SK-N-SH (cell line): ENCODE results near the gene GPT2. TPM values are rescaled to one million over a fixed set of nuclear protein-coding genes. Genes with fewer than 3 reads are reported as not detected.

Source experiments
- CTCF ChIA-PET: fragments of 300-600, 350-600 bp; formaldehyde crosslinking; extraction: SDS; loops from one replicate; lab custom pipeline; 2021; lab: Yijun Ruan, JAX
- POLR2A ChIA-PET: fragments of 350-600 bp; sonication (Branson Sonifier 250); formaldehyde crosslinking; extraction: SDS; loops from one replicate; lab custom pipeline; 2020; ENCODE audit warnings: antibody characterized with exemption, inconsistent platforms; lab: Yijun Ruan, JAX
- DNase-seq: peaks from one replicate; pipeline ENCODE4 v3.0.0; 2012
- H2AFZ ChIP-seq: fragments of 200-600 bp; sonication (generic); 2 replicates; pipeline ENCODE4 v1.8.1; 2016; ENCODE audit warnings: antibody characterized with exemption, mild to moderate bottlenecking, low read depth
- H3F3A ChIP-seq: fragments of 200-600 bp; sonication (generic); replicated peaks from 2 replicates; pipeline ENCODE3; 2016; ENCODE audit warnings: antibody characterized with exemption, mild to moderate bottlenecking; ENCODE audit not compliant: insufficient read depth
- H3K27ac ChIP-seq, 2 experiments: fragments of 200-500 bp in 1 of 2; fragments of 200-600 bp in 1 of 2; sonication (Bioruptor generic) in 1 of 2; sonication (generic), shearing (Covaris generic) in 1 of 2; 2 replicates each; pipeline versions ENCODE4 v1.5.1 to v1.6.1; 2014 to 2016; ENCODE audit warnings: low read depth in 2 of 2, inconsistent platforms in 1 of 2, low read length in 1 of 2, mild to moderate bottlenecking in 1 of 2, mixed read lengths in 1 of 2
- H3K27me3 ChIP-seq: fragments of 200-600 bp; sonication (generic), shearing (Covaris generic); 2 replicates; pipeline ENCODE4 v1.6.1; 2016; ENCODE audit warnings: mixed run types; ENCODE audit not compliant: insufficient read depth
- H3K36me3 ChIP-seq, 2 experiments: fragments of 200-500 bp in 1 of 2; fragments of 200-600 bp in 1 of 2; sonication (Bioruptor generic) in 1 of 2; sonication (generic) in 1 of 2; replicated peaks in 1 of 2; 2 replicates each; pipeline versions ENCODE3 to v1.5.1; 2014 to 2016; ENCODE audit warnings: low read length in 1 of 2, mild to moderate bottlenecking in 1 of 2; ENCODE audit not compliant: insufficient read depth in 2 of 2, control insufficient read depth in 1 of 2
- H3K4me1 ChIP-seq, 2 experiments: fragments of 200-500 bp in 1 of 2; fragments of 200-600 bp in 1 of 2; sonication (Bioruptor generic) in 1 of 2; sonication (generic), shearing (Covaris generic) in 1 of 2; 2 replicates each; pipeline versions ENCODE4 v1.5.1 to v1.6.1; 2014 to 2016; ENCODE audit warnings: low read depth in 1 of 2, low read length in 1 of 2, mixed run types in 1 of 2; ENCODE audit not compliant: insufficient read depth in 2 of 2, control insufficient read depth in 1 of 2
- H3K4me2 ChIP-seq: fragments of 200-600 bp; sonication (generic), shearing (Covaris generic); 2 replicates; pipeline ENCODE4 v1.6.1; 2017; ENCODE audit warnings: mixed run types
- H3K4me3 ChIP-seq, 2 experiments: fragments of 200-500 bp in 1 of 2; fragments of 200-600 bp in 1 of 2; sonication (Bioruptor generic) in 1 of 2; sonication (generic), shearing (Covaris generic) in 1 of 2; 2 replicates each; pipeline versions ENCODE4 v1.5.1 to v1.8.1; 2014 to 2016; ENCODE audit warnings: low read depth in 2 of 2, inconsistent platforms in 1 of 2, low read length in 1 of 2, mild to moderate bottlenecking in 1 of 2, mixed read lengths in 1 of 2, moderate library complexity in 1 of 2
- H3K79me2 ChIP-seq: fragments of 200-600 bp; sonication (generic); 2 replicates; pipeline ENCODE4 v1.8.1; 2017; ENCODE audit warnings: mild to moderate bottlenecking; ENCODE audit not compliant: insufficient read depth
- H3K9ac ChIP-seq: fragments of 200-600 bp; sonication (generic); 2 replicates; pipeline ENCODE4 v1.6.1; 2017; ENCODE audit warnings: mixed run types
- H3K9me2 ChIP-seq: fragments of 200-600 bp; sonication (generic); 2 replicates; pipeline ENCODE4 v1.6.1; 2017; ENCODE audit warnings: mixed run types
- H3K9me3 ChIP-seq: fragments of 200-600 bp; sonication (generic); 2 replicates; pipeline ENCODE4 v1.6.1; 2017; ENCODE audit warnings: mixed run types, mild to moderate bottlenecking, moderate library complexity
- H4K20me1 ChIP-seq: fragments of 200-600 bp; sonication (generic); 2 replicates; pipeline ENCODE4 v1.6.1; 2017; ENCODE audit warnings: mild to moderate bottlenecking, mixed run types; ENCODE audit not compliant: insufficient read depth
- CHD2 ChIP-seq: fragments of 150-350 bp; IDR thresholded peaks from 2 replicates; pipeline ENCODE4 v1.6.1; 2018; ENCODE audit warnings: low read length; ENCODE audit not compliant: partially characterized antibody
- ELF1 ChIP-seq: IDR thresholded peaks from 2 replicates; pipeline ENCODE4 v1.4.0; 2012
- EP300 ChIP-seq, 2 experiments: IDR thresholded peaks; 2 replicates each; pipeline versions ENCODE4 v1.4.0 to v1.6.1; 2012; ENCODE audit warnings: borderline replicate concordance in 1 of 2, low read depth in 1 of 2, low read length in 1 of 2
- EZH2phosphoT487 ChIP-seq: fragments of 200-600 bp; sonication (generic); IDR thresholded peaks from 2 replicates; pipeline ENCODE4 v1.6.1; 2017; ENCODE audit warnings: low read depth, mixed run types, mild to moderate bottlenecking, antibody characterized with exemption, moderate library complexity, borderline replicate concordance
- FOXJ3 ChIP-seq: sonication (generic); formaldehyde crosslinking; IDR thresholded peaks from 2 replicates; pipeline ENCODE4 v1.5.1; 2020; ENCODE audit warnings: mild to moderate bottlenecking, missing genetic modification reagents
- JUND ChIP-seq: IDR thresholded peaks from 2 replicates; pipeline ENCODE4 v1.4.0; 2012
- MEF2A ChIP-seq: IDR thresholded peaks from 2 replicates; pipeline ENCODE4 v1.4.0; 2012; ENCODE audit warnings: low read depth, borderline replicate concordance
- NFIC ChIP-seq: IDR thresholded peaks from 2 replicates; pipeline ENCODE4 v1.4.0; 2012; ENCODE audit warnings: borderline replicate concordance
- POLR2AphosphoS5 ChIP-seq: IDR thresholded peaks from 2 replicates; pipeline ENCODE4 v1.6.1; 2012; ENCODE audit warnings: low read depth, low read length
- SIN3A ChIP-seq: IDR thresholded peaks from 2 replicates; pipeline ENCODE4 v1.6.1; 2012; ENCODE audit warnings: low read depth, mild to moderate bottlenecking, low read length, moderate library complexity, borderline replicate concordance
- SMC3 ChIP-seq: IDR thresholded peaks from 2 replicates; pipeline ENCODE4 v1.6.1; 2012; ENCODE audit warnings: low read depth, low read length, improper control_type of control experiment
- TAF1 ChIP-seq: IDR thresholded peaks from 2 replicates; pipeline ENCODE4 v1.6.1; 2012; ENCODE audit warnings: low read depth, mild to moderate bottlenecking, low read length, moderate library complexity, borderline replicate concordance
- YY1 ChIP-seq: IDR thresholded peaks from 2 replicates; pipeline ENCODE4 v1.4.0; 2012; ENCODE audit warnings: low read depth, mild to moderate bottlenecking
- WGBS: methylation state at CpG from one replicate; pipeline ENCODE4 v1.1.6; 2017; ENCODE audit warnings: low lambda C conversion rate; 5-methylcytosine and 5-hydroxymethylcytosine counted together
- polyA plus RNA-seq, 3 experiments: library from polyadenylated mRNA; depleted of rRNA; stranded (reverse); fragments of >200 nt; gene quantifications; 2 replicates each; pipeline ENCODE4 v1.2.3, GENCODE V29; 2012
- TF ChIP-seq, protein P1 (sequence below): IDR thresholded peaks from 2 replicates; pipeline ENCODE4 v1.4.0; 2012; ENCODE audit warnings: low read depth
- TF ChIP-seq, protein P2 (sequence below): fragments of 200-600 bp; sonication (generic); IDR thresholded peaks from 2 replicates; pipeline ENCODE4 v1.6.1; 2017; ENCODE audit warnings: antibody characterized with exemption, mild to moderate bottlenecking, moderate library complexity
- TF ChIP-seq, protein P3 (sequence below): IDR thresholded peaks from 2 replicates; pipeline ENCODE4 v1.4.0; 2012; ENCODE audit warnings: low read depth, borderline replicate concordance
- TF ChIP-seq, protein P4 (sequence below): fragments of 150-350 bp; IDR thresholded peaks from 2 replicates; pipeline ENCODE4 v1.6.1; 2016; ENCODE audit warnings: mild to moderate bottlenecking, low read depth, low read length
- TF ChIP-seq, protein P5 (sequence below): fragments of 150-350 bp; IDR thresholded peaks from 2 replicates; pipeline ENCODE4 v1.6.1; 2017; ENCODE audit warnings: antibody characterized with exemption, low read length, low read depth, borderline replicate concordance
- TF ChIP-seq, protein P6 (sequence below): IDR thresholded peaks from 2 replicates; pipeline ENCODE4; 2012

GPT2 gene
- polyA plus RNA-seq, 1 of the 3 experiments (the other 2 are of a cell fraction), result 19.9 TPM

DNA sequence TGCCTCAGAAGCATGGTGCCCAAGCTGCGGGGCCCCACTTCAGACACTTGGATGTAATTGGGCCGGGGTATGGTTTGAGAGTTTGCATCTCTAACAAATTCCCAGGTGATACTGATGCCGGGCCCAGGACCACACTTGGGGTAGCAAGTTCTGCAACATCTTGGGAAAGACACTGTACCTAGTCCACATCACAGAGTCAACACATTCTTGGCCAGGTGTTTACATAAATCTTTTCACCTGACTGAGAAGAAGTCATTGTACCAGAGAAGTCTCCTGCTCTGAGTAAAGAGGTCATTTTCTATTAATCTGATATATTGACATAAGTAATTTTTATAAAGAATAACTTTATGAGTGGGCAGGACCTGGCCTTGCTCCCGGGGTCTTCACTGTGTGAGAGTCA lies 27.5 kb downstream of the GPT2 start:
- Histone ChIP-seq H3K9ac (no peak overlapping the region), H3K27ac (no peak overlapping the region), H3K9me3 (no peaks in the 10 kb centered on the region), H2AFZ (no peak overlapping the region), H3K9me2 (no peaks in the 10 kb centered on the region), H3K4me1 (no peaks in the 10 kb centered on the region; a peak in 1 of 4 replicates), H3K4me3 (no peak overlapping the region), H3K4me2 (no peak overlapping the region), H3F3A (no peaks in the 10 kb centered on the region), H3K79me2 (no peaks in the 10 kb centered on the region), H3K27me3 (no peaks in the 10 kb centered on the region), H4K20me1 (no peaks in the 10 kb centered on the region), H3K36me3 (peaks cover 23 to 36% of the 10 kb centered on the region in 2 experiments)
- TF ChIP-seq EP300 (IDR thresholded peaks at IDR 0.05; ENCODE audit: borderline replicate concordance in 1 of 2, low read depth in 1 of 2, low read length in 1 of 2) (no peak), FOXJ3 (CRISPR knock-in tag) (no peak)
- 89% methylated on average over 1 of the region's 4 CpGs for WGBS
- no peak for DNase-seq
- ChIA-PET POLR2A (no interaction called here), CTCF (interaction anchor here (1.1 to 16.0 kb wide), 4 partner anchors 19 to 1711 kb away, joined by 3 to 231 read pairs (median 8); no protein-coding TSS in a partner anchor)

DNA sequence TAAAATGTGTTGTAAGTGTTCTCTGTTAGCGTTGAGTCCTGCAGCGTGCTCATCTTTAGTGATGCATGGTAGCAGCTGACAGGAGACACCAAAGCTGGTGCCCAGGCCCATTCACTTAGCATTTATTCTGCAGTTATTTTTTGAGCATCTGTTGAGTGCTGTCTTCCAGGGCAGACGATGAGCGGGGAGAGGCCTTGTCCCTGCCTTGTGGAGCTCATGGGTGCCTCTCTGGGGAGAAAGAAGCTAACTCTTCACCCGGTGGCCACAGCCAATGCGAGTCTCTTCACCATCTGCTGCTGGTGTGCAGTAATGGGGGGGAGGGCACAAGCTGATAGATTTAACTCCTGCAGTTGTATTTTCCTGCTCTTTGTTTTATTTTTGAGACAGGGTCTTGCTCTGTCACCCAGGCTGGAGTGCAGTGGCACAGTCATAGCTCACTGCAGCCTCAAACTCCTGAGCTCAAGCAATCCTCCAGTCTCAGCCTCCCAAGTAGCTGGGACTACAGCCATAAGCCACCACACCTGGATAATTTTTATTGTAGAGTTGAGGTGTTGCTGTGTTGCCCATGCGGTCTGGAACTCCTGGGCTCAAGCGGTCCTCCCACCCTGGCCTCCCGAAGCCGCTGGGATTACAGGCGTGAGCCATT lies 30.5 kb downstream of the GPT2 start:
- H3K27ac ChIP-seq, result no peak overlapping the region
- H3K27me3 ChIP-seq, result no peaks in the 10 kb centered on the region
- H3K4me2 ChIP-seq, result no peak overlapping the region
- no peaks in the 10 kb centered on the region for H3K9me2 ChIP-seq
- TF ChIP-seq MEF2A (no peak), EP300 (IDR thresholded peaks at IDR 0.05; ENCODE audit: borderline replicate concordance in 1 of 2, low read depth in 1 of 2, low read length in 1 of 2) (no peak), JUND (no peak), NFIC (no peak), ELF1 (no peak), SMC3 (no peak), YY1 (no peak), EZH2phosphoT487 (no peak), SIN3A (no peak), POLR2AphosphoS5 (no peak), TAF1 (no peak), CHD2 (no peak)
- TF ChIP-seq, protein P1, sequence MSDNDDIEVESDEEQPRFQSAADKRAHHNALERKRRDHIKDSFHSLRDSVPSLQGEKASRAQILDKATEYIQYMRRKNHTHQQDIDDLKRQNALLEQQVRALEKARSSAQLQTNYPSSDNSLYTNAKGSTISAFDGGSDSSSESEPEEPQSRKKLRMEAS, result no peak
- TF ChIP-seq, protein P2, sequence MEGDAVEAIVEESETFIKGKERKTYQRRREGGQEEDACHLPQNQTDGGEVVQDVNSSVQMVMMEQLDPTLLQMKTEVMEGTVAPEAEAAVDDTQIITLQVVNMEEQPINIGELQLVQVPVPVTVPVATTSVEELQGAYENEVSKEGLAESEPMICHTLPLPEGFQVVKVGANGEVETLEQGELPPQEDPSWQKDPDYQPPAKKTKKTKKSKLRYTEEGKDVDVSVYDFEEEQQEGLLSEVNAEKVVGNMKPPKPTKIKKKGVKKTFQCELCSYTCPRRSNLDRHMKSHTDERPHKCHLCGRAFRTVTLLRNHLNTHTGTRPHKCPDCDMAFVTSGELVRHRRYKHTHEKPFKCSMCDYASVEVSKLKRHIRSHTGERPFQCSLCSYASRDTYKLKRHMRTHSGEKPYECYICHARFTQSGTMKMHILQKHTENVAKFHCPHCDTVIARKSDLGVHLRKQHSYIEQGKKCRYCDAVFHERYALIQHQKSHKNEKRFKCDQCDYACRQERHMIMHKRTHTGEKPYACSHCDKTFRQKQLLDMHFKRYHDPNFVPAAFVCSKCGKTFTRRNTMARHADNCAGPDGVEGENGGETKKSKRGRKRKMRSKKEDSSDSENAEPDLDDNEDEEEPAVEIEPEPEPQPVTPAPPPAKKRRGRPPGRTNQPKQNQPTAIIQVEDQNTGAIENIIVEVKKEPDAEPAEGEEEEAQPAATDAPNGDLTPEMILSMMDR, result no peak
- TF ChIP-seq, protein P3, sequence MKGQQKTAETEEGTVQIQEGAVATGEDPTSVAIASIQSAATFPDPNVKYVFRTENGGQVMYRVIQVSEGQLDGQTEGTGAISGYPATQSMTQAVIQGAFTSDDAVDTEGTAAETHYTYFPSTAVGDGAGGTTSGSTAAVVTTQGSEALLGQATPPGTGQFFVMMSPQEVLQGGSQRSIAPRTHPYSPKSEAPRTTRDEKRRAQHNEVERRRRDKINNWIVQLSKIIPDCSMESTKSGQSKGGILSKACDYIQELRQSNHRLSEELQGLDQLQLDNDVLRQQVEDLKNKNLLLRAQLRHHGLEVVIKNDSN, result no peak
- TF ChIP-seq, protein P4, sequence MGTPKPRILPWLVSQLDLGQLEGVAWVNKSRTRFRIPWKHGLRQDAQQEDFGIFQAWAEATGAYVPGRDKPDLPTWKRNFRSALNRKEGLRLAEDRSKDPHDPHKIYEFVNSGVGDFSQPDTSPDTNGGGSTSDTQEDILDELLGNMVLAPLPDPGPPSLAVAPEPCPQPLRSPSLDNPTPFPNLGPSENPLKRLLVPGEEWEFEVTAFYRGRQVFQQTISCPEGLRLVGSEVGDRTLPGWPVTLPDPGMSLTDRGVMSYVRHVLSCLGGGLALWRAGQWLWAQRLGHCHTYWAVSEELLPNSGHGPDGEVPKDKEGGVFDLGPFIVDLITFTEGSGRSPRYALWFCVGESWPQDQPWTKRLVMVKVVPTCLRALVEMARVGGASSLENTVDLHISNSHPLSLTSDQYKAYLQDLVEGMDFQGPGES, result no peak
- TF ChIP-seq, protein P5, sequence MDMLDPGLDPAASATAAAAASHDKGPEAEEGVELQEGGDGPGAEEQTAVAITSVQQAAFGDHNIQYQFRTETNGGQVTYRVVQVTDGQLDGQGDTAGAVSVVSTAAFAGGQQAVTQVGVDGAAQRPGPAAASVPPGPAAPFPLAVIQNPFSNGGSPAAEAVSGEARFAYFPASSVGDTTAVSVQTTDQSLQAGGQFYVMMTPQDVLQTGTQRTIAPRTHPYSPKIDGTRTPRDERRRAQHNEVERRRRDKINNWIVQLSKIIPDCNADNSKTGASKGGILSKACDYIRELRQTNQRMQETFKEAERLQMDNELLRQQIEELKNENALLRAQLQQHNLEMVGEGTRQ, result no peak
- TF ChIP-seq, protein P6, sequence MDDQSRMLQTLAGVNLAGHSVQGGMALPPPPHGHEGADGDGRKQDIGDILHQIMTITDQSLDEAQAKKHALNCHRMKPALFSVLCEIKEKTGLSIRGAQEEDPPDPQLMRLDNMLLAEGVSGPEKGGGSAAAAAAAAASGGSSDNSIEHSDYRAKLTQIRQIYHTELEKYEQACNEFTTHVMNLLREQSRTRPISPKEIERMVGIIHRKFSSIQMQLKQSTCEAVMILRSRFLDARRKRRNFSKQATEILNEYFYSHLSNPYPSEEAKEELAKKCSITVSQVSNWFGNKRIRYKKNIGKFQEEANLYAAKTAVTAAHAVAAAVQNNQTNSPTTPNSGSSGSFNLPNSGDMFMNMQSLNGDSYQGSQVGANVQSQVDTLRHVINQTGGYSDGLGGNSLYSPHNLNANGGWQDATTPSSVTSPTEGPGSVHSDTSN, result no peak
- ChIA-PET POLR2A (no interaction called here), CTCF (interaction anchor here (1.1 to 16.0 kb wide), 4 partner anchors 13 to 62 kb away, joined by 3 to 231 read pairs (median 6); no protein-coding TSS in a partner anchor)
- WGBS, result 93% methylated on average over 11 of the region's 11 CpGs
- no peaks in the 10 kb centered on the region; a peak in 1 of 4 replicates for H3K4me1 ChIP-seq
- no peaks in the 10 kb centered on the region for H4K20me1 ChIP-seq
- peaks cover 24 to 37% of the 10 kb centered on the region in 2 experiments for H3K36me3 ChIP-seq
- H3K9me3 ChIP-seq, result no peaks in the 10 kb centered on the region
- no peak overlapping the region for H2AFZ ChIP-seq
- no peak overlapping the region for H3K4me3 ChIP-seq
- no peak for DNase-seq
- H3K9ac ChIP-seq, result no peak overlapping the region
- no peaks in the 10 kb centered on the region for H3F3A ChIP-seq
- H3K79me2 ChIP-seq, result no peaks in the 10 kb centered on the region
